OCI-M1 (cell line): ENCODE measurements around the gene ODC1.
"Not testable (repeated sequence)": the region's sequence is repeated elsewhere in the genome, so short reads cannot be mapped to it uniquely, and the experiment has no call there.

Experiments used
- DNase-seq: peaks from one replicate; lab custom pipeline; 2025; lab: John Stamatoyannopoulos, UW

ODC1 gene

GRCh38 chr2:10452956-10453904, 5.1 kb upstream of the ODC1 start:
- no peak for DNase-seq

GRCh38 chr2:10452312-10452711, 4.2 kb upstream of the ODC1 start:
- no peak for DNase-seq

- no peak for DNase-seq
Measured at GRCh38 chr2:10451819-10452218, 3.7 kb upstream of the ODC1 start.

- DNase-seq = no peak
Measured at GRCh38 chr2:10449838-10450691, 1.9 kb upstream of the ODC1 start.

- DNase-seq = peak; percentile 49
Measured at GRCh38 chr2:10449486-10449831, 1.3 kb upstream of the ODC1 start.

GRCh38 chr2:10448576-10449485, 704 bp upstream of the ODC1 start:
- peak; percentile 98 for DNase-seq

GRCh38 chr2:10447300-10447894, 730 bp downstream of the ODC1 start:
- peak; percentile 65 for DNase-seq

- DNase-seq = peak; percentile 10
Measured at GRCh38 chr2:10446631-10447030, 1.5 kb downstream of the ODC1 start.

- DNase-seq = no peak
Measured at GRCh38 chr2:10444463-10444862, 3.7 kb downstream of the ODC1 start.

- not testable (repeated sequence) for DNase-seq
Measured at GRCh38 chr2:10442469-10443126, 5.5 kb downstream of the ODC1 start.

GRCh38 chr2:10441948-10442347, 6.2 kb downstream of the ODC1 start:
- DNase-seq = no peak

GRCh38 chr2:10440736-10441135, 7.4 kb downstream of the ODC1 start:
- DNase-seq = no peak

- DNase-seq = no peak
Measured at GRCh38 chr2:10439971-10440370, 8.2 kb downstream of the ODC1 start.

- DNase-seq = no peak
Measured at GRCh38 chr2:10439185-10439879, 8.8 kb downstream of the ODC1 start.

- DNase-seq = no peak
Measured at GRCh38 chr2:10438688-10439087, 9.4 kb downstream of the ODC1 start.

- DNase-seq = no peak
Measured at GRCh38 chr2:10437806-10438205, 10.3 kb downstream of the ODC1 start.

GRCh38 chr2:10436583-10437110, 11.5 kb downstream of the ODC1 start:
- DNase-seq = no peak

GRCh38 chr2:10435820-10436204, 12.3 kb downstream of the ODC1 start:
- no peak for DNase-seq

GRCh38 chr2:10434886-10435819, 13.0 kb downstream of the ODC1 start:
- DNase-seq = peak; percentile 93
